Choroid plexus epithelial cell (primary cell): ENCODE measurements around the gene MCM10.
A peak's percentile ranks its signal among the peaks of the same experiment; 100 is the strongest.

Experiments
- DNase-seq: peaks from one replicate; pipeline ENCODE4 v3.0.0-alpha.2; 2010; ENCODE audit warnings: low read depth
- H3K4me3 ChIP-seq: 2 replicates; pipeline ENCODE4 v1.5.1; 2011; ENCODE audit warnings: low read depth, mild to moderate bottlenecking, control low read depth, low read length, moderate library complexity
- TF ChIP-seq, protein P1 (sequence below): conservative IDR thresholded peaks from 2 replicates; pipeline ENCODE4 v1.5.1; 2011; ENCODE audit warnings: low read depth, mild to moderate bottlenecking, control low read depth, inconsistent platforms, low read length, moderate library complexity

The MCM10 gene

DNA sequence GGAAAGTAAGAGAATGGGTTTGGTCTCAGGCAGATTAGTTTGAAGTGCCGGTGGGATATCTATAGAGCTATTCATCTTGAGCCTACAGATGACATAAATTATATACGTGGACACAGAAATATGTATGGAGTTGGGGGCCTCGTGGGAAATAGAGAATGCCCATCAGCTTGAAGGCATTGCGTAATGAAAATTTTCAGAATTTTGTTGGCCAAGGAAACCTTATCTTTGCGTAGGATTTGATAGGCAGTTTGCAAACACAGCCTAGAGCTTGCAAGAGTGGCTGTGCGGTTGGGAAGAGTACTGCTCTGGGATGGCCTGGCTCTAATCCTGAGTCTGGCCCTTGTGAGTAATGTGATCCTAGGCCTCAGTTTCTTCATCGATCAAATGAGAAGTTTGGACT lies 32.3 kb downstream of the MCM10 start:
- TF ChIP-seq, protein P1, sequence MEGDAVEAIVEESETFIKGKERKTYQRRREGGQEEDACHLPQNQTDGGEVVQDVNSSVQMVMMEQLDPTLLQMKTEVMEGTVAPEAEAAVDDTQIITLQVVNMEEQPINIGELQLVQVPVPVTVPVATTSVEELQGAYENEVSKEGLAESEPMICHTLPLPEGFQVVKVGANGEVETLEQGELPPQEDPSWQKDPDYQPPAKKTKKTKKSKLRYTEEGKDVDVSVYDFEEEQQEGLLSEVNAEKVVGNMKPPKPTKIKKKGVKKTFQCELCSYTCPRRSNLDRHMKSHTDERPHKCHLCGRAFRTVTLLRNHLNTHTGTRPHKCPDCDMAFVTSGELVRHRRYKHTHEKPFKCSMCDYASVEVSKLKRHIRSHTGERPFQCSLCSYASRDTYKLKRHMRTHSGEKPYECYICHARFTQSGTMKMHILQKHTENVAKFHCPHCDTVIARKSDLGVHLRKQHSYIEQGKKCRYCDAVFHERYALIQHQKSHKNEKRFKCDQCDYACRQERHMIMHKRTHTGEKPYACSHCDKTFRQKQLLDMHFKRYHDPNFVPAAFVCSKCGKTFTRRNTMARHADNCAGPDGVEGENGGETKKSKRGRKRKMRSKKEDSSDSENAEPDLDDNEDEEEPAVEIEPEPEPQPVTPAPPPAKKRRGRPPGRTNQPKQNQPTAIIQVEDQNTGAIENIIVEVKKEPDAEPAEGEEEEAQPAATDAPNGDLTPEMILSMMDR: no peak

DNA sequence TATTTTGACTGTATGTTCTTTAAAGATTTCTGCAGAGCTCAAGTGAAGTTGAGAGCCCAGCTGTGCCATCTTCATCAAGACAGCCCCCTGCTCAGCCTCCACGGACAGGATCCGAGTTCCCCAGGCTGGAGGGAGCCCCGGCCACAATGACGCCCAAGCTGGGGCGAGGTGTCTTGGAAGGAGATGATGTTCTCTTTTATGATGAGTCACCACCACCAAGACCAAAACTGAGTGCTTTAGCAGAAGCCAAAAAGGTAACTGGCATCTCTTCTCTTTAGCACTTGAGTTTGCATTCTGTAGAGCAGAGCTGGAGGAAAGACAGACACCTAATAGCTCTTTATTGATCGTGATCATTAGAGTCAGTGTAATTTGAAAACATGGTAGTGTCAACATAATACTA lies 33.7 kb downstream of the MCM10 start:
- H3K4me3 ChIP-seq: no peak overlapping the region
- peak; percentile 17 for DNase-seq
- TF ChIP-seq, protein P1: no peak

More for the DNA sequence above, 32.3 kb downstream of the MCM10 start:
- no peak overlapping the region for H3K4me3 ChIP-seq
- DNase-seq: no peak

DNA sequence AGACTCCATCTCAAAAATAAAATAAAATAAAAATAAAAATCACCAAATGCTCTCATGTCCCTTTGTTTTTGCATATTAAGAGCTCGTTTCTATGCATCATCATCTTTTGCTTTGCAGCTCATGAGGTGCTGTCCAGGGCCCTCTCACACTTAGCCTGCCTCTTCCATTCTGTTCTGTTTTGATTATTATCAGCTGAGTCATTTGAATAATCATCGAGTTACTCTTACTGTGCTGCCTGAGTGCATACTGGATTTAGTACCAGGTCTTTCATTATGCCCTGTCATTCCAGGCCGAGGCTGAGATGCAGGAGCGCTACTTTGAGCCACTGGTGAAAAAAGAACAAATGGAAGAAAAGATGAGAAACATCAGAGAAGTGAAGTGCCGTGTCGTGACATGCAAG lies 39.8 kb downstream of the MCM10 start:
- DNase-seq: peak; percentile 7
- H3K4me3 ChIP-seq: no peak overlapping the region
- TF ChIP-seq, protein P1: no peak

DNA sequence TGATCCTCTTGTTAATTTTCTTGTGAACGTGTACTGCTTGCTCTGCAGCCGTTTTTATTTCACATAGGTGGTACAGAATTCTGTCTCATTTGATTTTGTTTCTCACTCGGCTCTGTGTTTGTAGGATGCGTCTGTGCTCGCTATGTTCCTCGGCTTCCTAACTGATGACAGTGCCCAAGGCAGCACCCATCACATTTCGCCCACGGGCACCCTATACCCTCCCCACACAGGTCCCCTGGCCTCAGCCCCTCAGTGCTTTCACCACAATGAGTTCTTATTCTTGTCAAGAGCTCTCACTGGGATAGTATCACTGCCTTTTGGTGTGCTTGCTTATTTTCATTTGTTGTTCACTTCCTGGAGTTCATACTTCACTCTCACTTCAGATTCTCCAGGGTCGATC lies 44.7 kb downstream of the MCM10 start:
- no peak for DNase-seq

DNA sequence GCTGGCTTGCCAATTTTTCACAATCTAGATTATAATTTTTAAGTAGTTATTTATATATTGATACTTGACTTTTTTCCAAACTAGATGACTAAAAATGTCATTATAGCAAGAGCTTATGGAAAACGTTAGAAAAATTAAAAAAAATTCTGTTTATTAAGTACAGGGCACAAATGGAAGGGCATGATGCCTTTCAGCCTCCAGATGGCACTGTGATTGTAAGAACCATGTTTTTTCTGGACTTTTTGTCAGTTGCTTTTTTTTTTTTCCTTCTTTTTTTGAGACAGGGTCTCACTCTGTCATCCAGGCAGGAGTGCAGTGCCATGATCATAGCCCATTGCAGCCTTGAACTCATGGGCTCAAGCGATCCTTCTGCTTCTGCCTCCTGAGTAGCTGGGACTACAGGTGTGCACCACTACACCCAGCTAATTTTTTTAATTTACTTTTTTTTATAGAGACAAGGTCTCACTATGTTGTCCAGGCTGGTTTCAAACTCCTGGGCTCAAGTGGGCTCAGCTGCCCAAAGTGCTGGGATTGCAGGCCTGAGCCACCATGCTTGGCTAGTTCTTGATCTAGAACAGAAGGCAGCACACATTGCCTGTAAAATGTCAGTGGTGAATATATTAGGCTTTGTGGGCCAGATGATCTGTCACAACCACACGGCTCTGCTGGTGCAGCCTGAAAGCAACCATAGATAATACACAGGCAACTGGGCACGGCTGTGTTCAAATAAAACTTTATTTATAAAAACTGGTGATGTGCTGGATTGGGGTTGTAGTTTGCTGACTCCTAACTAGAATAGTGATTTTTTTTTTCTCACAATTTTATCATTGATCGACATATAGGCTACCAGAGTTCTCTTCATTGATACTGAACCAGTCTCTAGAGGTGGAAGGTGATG lies 45.4 kb downstream of the MCM10 start:
- peak; percentile 81 for DNase-seq
- H3K4me3 ChIP-seq: no peak overlapping the region
- TF ChIP-seq, protein P1: peak; percentile 78

More for the DNA sequence above, 44.7 kb downstream of the MCM10 start:
- H3K4me3 ChIP-seq: no peak overlapping the region
- TF ChIP-seq, protein P1: no peak

DNA sequence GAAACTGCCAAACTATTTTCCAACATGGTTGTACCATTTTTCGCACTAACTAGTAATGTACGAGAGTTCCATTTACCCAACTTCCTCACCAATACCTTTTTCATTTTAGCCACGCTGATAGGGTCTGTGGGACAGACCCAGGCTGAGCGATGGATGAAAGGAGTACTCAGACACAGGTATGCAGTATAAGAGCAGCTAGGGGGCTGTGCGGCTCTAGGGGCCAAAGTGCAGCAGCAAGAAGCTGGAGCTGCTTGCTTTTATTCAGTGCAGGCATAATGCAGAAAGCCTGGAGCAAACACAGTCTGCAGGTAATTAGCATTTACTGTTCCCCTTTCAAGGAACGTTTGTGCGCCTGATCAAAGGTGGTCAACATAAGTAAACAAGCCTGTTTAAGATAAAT lies 51.8 kb downstream of the MCM10 start:
- H3K4me3 ChIP-seq: no peak overlapping the region
- TF ChIP-seq, protein P1: no peak
- DNase-seq: no peak

DNA sequence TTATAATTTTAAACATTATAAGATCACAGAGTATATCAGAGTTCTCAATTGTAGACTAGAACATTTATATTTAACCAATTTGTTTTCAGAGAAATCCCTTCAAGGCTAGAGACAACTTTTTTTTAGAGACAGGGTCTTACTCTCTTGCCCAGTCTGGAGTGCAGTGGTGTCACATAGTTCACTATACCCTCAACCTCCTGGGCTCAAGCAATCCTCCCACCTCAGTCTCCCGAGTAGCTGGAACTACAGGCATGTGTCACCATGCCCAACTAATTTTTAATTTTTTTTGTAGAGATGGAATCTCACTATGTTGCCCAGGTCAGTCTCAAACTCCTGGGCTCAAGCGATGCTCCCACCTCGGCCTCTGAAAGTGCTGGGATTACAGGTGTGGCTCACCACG lies 57.5 kb downstream of the MCM10 start:
- no peak overlapping the region for H3K4me3 ChIP-seq
- TF ChIP-seq, protein P1: no peak
- no peak for DNase-seq
